GM10266 (cell line): ENCODE results near the gene NRDE2.
"Not testable (repeated sequence)": the region's sequence is repeated elsewhere in the genome, so short reads cannot be mapped to it uniquely, and the experiment has no call there.

Experiments
- DNase-seq: peaks from one replicate; pipeline ENCODE4 v3.0.0; 2012; ENCODE audit errors: extremely low spot score
- TF ChIP-seq, protein P1 (sequence below): IDR thresholded peaks from 2 replicates; pipeline ENCODE4 v1.5.1; 2012; ENCODE audit warnings: mild to moderate bottlenecking, low read depth; ENCODE audit not compliant: control insufficient read depth, insufficient read depth; ENCODE audit errors: missing control alignments

Gene NRDE2

DNA sequence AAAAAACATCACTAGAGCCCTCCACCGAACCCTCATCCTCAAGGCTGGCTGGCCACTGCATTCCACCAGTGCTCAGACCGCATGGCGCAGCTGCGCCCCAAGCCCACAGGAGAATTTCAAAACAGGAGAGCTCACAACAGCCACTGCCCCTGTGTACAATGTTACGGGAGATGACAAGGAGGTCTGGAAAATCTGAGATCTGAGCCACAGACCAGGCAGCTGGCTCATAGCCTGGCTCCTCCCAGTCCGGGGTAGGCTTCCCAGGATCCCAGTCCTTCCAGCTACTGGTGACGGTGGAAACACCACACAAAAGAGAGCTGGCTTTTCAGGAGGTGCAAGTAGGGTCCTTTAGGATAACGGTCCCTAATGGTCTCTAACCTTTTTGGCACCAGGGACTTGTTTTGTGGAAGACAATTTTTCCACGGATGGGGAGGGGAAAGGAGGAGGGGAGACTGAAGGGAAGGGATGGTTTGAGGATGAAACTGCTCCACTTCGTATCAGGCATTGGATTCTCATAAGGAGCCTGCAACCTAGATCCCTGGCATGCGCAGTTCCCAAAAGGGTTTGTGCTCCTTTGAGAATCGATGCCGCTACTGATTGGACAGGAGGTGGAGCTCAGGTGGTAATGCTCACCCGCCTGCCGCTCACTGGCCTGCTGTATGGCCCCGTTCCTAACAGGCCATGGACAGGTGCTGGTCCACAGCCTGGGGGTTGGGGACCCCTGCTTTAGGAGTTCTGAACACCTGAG lies 23.0 kb upstream of the NRDE2 start:
- TF ChIP-seq, protein P1, sequence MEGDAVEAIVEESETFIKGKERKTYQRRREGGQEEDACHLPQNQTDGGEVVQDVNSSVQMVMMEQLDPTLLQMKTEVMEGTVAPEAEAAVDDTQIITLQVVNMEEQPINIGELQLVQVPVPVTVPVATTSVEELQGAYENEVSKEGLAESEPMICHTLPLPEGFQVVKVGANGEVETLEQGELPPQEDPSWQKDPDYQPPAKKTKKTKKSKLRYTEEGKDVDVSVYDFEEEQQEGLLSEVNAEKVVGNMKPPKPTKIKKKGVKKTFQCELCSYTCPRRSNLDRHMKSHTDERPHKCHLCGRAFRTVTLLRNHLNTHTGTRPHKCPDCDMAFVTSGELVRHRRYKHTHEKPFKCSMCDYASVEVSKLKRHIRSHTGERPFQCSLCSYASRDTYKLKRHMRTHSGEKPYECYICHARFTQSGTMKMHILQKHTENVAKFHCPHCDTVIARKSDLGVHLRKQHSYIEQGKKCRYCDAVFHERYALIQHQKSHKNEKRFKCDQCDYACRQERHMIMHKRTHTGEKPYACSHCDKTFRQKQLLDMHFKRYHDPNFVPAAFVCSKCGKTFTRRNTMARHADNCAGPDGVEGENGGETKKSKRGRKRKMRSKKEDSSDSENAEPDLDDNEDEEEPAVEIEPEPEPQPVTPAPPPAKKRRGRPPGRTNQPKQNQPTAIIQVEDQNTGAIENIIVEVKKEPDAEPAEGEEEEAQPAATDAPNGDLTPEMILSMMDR: no peak
- no peak for DNase-seq

DNA sequence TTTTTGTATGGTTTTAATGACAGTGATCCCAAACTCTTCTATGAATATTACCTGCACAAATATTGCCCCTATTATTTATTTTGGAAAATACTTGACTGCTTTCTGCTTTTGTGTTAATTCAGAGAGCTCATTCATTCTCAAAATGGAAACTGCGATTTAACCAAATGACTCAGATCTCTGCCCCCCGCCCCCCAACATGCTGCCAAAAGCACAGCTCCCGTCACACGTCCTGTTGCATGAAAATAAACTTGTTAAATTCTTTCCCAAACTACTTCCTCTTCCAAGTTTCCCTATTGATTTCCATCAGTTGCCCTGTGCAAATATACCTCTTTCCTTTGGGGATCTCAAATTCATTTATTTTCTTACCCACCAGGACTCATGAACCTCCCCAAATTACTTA lies 18.0 kb upstream of the NRDE2 start:
- peak; percentile 33 for DNase-seq
- TF ChIP-seq, protein P1: no peak

DNA sequence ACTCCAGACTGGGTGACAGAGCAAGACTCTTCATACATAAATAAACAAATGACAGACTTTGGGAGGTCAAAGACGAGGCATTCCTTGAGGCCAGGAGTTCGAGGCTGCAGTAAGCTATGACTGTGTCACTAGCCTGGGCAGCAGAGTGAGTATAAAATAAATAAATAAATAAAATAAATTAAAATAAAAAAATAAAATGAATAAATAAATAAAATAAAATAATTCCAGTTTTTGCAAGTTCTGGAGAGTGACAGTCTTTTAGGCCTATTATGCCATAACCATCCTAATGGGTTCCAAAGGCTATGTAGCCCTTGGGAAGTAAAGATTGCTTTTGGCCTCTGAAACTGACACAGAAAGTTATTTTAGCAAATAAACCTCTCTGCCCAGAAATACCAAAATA lies 16.5 kb upstream of the NRDE2 start:
- DNase-seq: no peak
- TF ChIP-seq, protein P1: no peak

DNA sequence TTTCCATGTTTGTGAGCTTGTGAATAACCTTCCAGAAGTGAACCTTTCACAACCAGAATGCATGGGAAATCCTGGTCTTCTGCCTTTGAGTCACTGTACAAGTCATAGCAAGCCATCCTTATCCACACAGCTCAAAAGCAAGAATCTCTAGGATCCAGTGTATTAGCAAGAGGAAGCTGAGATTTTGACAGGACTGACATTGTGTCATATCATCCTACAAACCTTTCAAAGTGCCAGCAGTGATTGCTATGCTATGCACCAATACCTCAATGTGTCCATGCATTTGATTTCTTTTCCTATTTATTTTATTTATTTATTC lies 13.5 kb upstream of the NRDE2 start:
- TF ChIP-seq, protein P1: no peak
- no peak for DNase-seq

DNA sequence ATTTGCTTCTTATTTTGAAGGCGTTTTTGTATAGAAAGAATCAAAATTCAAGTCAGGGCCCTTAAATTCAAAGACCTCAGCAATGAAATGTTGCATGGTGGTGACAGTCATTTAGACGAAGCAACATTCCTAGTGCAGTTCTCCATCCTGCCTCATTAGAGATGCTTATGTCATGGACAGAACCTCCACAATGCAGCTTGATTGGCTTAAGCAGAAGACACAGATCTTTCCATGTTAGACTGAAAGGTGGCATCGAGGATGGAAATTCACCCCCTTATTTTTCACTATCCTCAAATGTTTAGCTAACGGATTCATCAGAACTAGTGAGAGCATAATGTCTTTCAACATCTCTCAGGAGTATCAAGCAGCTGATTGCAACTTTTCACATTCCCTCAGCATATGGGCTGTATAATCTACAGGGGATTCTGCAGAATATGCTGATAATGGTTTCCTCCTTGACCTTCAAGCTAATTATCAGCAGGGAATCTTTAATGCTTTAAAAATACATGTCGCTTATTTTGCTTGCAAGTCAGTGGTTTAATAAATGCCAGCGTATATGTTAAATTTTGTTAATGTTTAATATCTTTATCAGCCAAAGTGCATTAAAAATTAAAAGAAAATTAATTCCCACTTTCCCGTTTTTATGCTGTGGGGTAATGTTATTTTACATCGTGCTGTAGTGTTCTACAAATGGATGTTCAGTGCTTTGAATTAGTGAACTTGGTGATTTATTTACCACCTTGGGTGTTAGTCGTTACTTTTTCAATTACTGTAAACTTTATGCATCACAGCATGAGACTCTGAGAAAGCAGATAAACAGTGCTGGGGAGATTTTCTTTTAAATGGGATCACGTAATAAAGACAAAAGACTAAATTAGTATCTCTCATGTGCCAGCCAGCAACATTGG lies 12.8 kb upstream of the NRDE2 start:
- TF ChIP-seq, protein P1: no peak

DNA sequence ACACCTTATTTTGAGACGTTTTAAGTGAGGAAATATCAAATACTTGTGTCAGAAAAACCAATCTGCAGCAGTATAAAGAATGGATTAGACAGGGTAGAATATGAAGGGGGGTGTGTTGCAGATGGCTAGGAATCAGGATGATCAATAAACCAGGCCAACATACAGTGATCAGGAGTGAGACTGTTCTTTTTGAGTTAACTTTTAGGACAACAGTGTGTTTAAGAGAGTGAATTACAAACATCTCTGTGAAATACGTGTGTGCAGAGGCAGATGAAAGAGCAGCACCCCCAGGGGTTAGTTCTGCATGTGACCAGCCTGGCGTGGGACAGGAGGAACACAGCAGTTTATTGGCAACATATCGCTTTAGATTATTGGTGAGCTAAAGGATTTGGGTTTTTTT lies 10.6 kb upstream of the NRDE2 start:
- TF ChIP-seq, protein P1: no peak
- DNase-seq: no peak

More for the DNA sequence above, 12.8 kb upstream of the NRDE2 start:
- DNase-seq: no peak

DNA sequence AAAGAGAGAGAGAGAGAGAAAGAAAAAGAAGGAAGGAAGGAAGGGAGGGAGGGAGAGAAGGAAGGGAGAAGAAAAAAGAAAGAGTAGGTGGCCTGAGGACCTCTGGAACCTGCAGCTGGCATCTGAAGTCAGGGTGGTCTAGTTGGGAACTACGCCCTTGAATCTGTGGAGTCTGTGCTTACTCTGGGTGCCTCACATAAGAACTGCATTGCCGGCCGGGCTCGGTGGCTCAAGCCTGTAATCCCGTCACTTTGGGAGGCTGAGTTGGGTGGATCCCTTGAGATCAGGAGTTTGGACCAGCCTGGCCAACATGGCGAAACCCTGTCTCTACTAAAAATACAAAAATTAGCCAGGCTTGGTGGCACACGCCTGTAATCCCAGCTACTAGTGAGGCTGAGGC lies 10.0 kb upstream of the NRDE2 start:
- TF ChIP-seq, protein P1: no peak
- DNase-seq: no peak

DNA sequence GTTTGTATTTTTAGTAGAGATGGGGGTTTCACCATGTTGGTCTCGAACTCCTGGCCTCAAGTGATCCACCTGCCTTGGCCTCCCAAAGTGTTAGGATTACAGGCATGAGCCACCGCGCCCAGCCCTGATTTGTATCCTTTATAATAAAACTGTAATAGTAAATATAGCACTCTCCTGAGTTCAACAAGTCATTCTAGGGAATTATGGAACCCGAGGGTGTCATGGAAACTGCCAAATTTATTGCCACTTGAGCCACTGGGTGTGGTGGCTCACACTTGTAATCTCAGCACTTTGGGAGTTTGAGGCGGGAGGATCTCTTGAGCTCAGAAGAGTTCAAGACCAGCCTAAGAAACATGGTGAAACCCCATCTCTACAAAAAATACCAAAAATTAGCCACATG lies 9.5 kb upstream of the NRDE2 start:
- DNase-seq: not testable (repeated sequence)
